HG02884 (cell line): ENCODE data around the gene CEP78.

Source experiments
- ATAC-seq: cut with Tn5 transposase; IDR thresholded peaks from one replicate; pipeline ENCODE4 v1.9.1; 2021; ENCODE audit warnings: mild to moderate bottlenecking, moderate library complexity; ENCODE audit not compliant: unreplicated experiment

The CEP78 gene

DNA sequence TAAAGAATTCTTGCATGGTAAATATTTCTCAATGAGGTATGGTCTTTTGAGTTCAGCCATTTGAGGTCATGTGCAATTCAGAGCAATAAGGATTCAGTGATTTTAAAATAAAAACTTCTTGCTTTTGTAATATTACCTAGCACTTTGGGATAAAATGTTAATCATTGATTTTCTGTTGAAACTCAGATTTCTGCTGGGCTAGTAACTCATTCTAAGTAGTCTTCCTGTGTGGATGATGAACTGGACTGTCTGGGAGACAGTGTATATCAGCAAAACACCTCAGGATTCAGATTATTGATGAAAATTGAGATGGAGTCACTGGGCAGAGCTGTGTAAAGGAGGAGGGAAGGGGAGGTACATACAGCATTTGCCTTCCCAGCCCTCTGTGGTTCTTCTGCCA is 50.2 kb downstream of the CEP78 start:
- no peak for ATAC-seq

GRCh38 chr9:78286946-78287388 is 51.1 kb downstream of the CEP78 start:
- ATAC-seq: no peak

GRCh38 chr9:78288214-78288892 is 52.5 kb downstream of the CEP78 start:
- no peak for ATAC-seq

DNA sequence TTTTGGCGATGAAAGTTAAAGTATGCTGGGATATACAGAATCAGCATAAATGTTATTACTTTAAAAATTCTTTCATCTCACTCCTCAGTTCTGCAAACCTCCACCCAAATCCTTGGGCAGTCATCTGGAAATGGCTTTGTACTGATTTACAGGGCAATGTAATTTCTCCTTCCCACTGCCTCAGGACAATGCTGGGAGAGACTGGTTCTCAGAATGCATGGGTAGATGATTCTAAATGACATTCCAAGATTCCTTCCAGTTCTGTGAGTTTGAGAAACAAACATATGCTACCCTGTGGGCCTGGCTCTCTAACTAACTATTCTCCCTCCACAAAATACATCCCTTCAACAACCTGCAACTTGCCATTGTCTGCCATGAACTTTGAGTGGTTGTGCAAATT is 53.6 kb downstream of the CEP78 start:
- no peak for ATAC-seq

DNA sequence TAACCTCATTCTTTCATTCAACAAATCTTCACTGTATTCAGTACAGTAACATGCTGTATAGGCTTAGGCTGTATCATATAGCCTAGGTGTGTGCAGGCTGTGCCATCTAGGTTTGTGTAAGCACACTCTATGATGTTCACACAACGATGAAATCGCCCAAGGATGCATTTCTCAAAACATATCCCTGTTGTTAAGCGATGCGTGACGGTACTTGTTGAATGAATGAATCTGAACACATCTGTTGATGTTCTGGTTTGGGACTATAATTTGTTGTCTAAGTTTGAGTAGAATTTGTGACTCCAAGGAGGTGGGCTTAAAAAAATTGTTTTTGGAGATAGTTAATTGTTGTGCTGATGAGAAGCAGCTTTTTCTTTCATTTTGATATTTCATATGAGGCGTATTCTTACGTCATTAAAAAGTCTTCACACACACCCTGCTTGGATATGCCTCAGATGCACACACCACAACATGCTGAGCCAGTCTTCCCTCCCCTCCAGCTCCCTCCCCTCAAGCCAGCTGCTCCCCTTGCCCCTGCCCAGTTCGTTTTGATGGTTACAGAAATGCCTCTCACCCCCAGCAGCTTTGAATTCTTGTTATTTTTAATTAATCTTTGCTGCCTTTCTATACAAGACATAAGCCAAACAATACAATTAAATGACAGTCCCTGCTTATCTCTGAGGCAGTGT is 55.5 kb downstream of the CEP78 start:
- ATAC-seq: no peak

DNA sequence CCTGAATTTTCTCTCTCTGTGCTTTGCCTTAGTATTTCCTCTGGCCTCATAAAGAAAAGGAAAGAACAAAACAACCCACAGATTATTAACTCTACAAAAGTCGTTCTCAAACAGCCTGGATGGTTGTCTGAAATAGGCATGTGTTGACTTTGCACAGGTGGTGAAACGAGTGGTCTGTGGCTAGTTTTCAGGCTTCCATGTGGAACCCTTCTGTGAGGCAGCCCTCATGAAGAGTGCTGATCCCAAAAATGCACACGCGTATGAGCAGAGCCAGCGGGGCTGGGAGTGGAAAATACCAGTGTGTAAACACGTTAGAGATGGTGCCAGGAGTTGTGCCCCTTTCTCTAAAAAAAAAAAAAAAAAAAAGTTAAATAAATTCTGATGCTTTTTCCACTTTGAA is 56.2 kb downstream of the CEP78 start:
- ATAC-seq: no peak

DNA sequence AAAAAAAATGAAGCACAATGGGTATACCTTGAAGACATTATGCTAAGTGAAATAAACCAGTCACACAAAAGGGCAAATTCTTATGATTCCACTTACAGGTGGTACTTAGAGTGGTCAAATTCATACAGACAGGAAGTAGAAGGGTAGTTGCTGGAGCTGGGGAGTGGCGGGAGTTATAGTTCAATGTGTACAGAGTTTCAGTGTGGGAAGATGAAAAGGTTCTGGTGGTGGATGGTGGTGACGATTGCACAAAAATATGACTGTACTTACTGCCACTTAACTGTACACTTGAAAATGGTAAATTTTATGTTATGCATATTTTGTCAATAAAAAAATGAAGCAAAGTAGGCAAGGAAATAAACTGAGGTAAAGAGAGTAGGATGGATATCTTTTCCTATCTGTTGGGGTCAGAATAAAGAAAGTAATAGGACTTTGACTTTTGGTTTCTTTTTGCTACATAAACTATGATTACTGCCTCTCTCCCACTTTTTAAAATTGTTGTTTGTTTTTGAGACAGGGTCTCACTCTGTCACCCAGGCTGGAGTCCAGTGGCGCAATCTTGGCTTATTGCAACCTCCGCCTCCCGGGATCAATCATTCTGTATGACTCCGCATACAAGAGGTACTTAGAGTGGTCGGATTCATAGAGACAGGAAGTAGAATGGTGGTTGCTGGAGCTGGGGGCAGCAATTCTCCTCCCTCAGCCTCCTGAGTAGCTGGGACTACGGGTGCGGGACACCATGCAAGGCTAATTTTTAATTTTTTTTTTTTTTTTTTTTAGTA is 57.0 kb downstream of the CEP78 start:
- no peak for ATAC-seq

- ATAC-seq: no peak
These were observed 58.7 kb downstream of the CEP78 start for GRCh38 chr9:78294290-78295176.

DNA sequence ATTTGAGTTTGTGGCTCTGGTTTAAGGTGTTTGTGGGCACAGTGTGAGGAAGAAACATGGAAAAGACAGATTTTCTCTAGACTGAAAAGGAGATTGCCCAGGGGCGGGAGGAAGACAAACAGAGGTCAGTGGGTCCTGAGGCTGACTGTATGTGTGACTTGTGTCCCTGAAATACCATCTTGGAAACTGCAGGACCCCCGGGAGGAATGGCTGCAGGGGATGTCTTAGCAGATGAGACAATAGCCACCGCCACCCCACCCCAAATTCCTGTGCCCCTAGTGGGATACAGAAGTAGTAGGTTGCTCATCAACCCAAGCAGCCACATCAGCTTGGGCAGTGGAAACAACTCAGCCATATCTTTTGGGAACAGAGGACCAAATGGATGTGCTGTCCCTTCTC is 59.3 kb downstream of the CEP78 start:
- no peak for ATAC-seq

GRCh38 chr9:78295731-78296130 is 59.9 kb downstream of the CEP78 start:
- no peak for ATAC-seq

DNA sequence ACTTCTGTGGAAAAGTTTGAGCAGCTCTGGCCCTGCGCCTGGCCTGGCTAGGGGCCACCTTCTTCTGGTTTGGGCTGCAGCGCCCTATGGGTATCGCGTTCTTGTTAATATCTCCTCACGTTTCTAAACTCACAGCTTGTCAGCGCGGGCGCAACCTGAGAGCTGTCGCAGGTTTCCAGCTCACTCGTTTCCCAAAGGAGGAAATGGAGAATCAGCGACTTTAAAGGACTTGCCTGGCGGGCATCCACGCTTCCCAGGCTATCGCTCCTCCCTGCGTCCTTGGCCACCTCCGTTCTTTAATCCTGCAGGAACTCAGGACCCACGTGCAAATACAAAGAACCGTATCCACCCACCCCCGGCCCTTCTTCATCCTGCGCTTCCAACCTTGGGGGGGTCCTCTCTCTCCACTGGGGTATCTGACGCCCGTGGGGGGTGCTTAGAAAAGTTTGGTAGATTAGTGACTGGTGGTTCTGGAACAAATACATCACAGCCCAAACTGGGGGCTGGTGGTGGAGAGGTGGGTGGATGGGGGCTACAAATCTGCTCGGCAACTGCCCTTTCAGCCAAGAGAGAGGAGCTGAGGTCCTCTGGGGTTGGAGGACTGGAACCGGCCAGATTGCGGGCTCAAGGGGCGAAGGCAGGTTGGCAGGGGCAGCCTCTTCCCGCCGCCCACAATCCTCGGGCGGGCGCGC is 60.5 kb downstream of the CEP78 start:
- ATAC-seq: no peak

DNA sequence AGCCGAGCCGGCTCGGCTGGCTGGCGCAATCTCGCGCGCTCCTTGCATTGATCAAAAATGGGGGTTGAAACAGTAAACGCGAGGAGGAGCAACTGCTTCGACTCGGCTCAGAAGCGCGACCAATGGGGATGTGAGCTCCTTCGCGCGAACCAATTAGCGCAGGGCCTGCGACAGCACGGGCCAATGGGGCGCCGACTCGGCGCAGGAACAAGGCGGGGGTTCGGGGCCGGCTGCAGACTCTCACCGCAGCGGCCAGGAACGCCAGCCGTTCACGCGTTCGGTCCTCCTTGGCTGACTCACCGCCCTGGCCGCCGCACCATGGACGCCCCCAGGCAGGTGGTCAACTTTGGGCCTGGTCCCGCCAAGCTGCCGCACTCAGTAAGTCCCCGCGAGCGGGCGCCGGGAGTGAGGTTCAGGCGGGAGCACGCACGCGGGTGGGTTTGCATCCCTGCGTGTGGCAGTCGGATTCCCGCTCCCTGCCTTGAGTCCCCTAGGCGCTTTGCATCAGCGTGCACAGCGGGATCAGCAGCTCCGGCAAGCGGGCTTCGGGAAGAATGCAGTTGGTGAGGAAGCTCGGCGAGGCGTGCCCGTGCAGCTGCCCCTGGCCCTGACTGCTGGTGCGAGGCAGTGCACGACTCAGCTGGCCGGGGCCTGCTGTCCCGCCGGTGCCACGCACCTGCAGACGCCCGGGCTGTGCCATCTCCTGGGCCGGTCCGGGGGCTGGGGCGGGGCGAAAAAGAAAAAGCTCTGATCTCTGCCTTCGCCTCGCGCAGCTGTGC is 61.2 kb downstream of the CEP78 start, which contains the start of gene PSAT1:
PSAT1 (plus strand) TSS at position 233 of the 779 bp plus-strand sequence; CDS start at position 319, 86 bp downstream.
- ATAC-seq: peak; percentile 96

GRCh38 chr9:78297672-78297961 is 61.7 kb downstream of the CEP78 start:
- peak; percentile 34 for ATAC-seq

DNA sequence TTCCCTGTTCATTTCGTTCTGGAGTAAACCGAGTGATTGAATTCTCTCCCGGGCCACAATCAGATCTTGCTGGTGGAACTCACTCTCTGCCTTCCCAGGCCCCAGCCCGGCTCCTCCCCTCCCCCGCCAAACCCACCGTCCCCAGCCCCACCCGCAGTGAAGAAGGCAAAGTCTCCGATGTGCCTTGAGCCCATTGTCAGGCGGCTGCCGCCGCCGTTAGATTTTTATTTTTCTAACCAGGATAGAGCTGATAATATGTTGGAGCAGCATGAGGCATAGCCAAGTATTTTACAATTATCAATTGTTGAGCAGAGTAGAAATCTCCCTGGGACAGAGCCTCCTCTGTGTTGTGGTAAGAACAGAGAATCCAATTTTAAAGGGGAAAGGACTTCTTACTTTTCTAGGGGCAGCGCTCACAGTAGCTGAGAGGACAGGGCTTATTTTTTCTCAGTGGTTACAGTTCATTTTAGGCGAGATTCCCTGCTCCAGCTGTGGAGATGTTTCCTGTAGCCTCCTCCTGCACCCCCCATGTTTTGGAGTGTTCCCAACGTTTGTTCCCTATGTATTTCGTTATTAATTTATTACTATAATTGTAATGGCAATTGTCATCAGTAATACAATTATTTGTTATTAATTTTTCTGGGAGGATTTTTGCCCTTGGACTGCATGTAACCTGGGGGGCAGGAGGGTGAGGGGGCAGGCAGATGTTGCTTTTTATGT is 62.3 kb downstream of the CEP78 start:
- ATAC-seq: no peak

DNA sequence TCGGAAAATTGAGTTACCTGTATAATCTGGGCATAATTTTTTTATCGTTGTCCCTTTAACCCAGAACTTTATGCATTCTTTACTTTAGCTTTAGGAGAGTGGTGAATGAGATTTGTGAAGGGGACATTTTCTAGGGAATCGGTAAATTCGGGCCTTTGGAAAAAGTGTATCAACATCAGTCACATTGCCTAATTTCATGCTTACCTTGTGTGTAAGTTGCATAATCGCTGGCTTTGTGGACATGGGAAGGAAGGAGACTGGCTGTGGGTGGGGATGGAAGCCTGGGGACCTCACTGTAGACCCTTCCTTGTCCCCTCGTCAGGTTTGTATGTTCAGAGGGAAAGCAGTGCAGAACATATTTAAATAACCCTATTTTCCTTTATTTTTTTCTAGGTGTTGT is 64.3 kb downstream of the CEP78 start:
- no peak for ATAC-seq

DNA sequence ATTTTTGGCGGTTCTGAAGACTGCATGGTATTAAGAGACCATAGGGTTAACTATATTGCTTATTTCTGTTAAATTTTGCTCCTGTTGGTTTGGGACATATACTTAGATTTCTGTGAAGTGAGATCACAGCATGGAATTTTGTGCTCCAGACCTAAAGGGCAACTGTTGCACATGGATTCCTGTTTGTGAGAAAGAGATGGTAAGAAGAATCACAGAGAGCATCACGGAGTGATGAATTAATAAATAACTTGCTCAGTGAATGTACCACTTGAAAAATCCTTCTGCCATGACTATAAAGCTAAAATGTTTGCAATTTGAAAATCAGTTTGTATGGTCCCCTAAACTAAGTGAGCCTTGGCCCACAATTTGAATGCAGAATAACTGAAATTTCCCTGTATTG is 65.6 kb downstream of the CEP78 start:
- ATAC-seq: no peak

DNA sequence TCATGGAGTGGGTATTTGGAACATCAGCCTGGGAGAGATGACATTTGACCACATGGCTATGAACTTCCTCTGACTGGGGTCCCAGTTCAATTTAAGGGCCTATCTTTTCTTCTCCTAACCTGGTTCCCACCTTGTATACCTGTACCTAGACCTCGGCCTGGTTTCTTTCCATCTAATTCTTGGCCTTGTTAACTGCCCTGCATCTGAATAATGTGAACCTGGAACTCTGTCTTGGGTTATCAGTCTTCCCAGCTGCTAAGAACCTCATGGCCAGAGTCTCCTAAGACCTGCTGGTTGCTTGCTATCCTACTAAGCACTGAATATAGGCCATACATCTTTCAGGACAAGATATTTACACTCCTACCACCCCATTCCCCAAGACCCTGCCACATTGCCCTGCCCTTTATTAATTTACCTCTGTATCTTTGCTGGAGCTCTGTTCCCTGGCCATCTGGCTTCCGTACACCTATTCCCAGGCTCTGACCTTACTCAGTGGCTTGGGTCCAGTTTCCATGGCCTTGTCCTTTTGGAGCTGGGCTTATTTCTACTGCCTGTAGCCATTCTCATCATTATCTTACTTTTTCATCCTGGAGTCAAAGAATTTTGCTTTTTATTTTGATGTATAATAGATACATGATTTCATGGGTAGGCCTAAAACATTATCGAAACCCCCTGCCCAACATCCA is 67.6 kb downstream of the CEP78 start:
- ATAC-seq: no peak

DNA sequence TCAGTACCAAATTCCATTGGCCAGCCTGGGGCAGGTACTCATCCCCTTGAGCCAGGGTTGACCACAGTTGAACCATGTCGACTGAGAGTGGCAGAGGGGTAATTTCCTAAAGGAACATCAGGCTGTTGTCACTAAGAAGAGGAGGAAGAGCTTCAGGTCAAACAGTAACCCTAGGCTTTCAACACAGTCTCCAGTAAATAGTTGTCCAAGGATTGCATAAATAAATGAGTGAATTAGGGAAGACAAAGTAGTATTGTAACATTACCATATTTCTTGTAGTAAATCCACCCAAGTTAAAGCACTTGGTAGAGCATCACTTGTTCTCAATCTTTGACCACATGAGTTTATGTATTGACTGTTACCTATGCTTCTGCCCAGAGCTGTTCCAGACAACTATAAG is 68.5 kb downstream of the CEP78 start:
- ATAC-seq: no peak
